T47D (cell line): ENCODE measurements around the gene ASTN2.

Experiments used
- DNase-seq, 2 experiments: peaks; one replicate each; pipeline versions ENCODE4 v3.0.0 to v3.0.0-alpha.2; 2011 to 2012; ENCODE audit warnings: low read depth in 1 of 2, low spot score in 1 of 2
- JUND ChIP-seq: IDR thresholded peaks from 2 replicates; pipeline ENCODE4 v1.6.1; 2012; ENCODE audit warnings: low read depth
- in situ Hi-C: cut with HindIII; loops from 2 replicates; pipeline ENCODE4 v1.10.0; 2016; ENCODE audit warnings: low sequenced_read_pairs, low pct_unique_long_range_greater_than_20kb

ASTN2 gene

GRCh38 chr9:116393198-116393597 is 1021.7 kb downstream of the ASTN2 start:
- no peak for TF ChIP-seq JUND
- DNase-seq, result no peak
- in situ Hi-C loops, result no loop called here

- DNase-seq, result peak in 1 of 2 experiments; percentile 36
- in situ Hi-C loops, result no loop called here
- TF ChIP-seq JUND, result no peak
Measured at GRCh38 chr9:116391306-116391900, 1023.5 kb downstream of the ASTN2 start.

- TF ChIP-seq JUND, result no peak
- in situ Hi-C loops, result no loop called here
- DNase-seq, result no peak
Measured at GRCh38 chr9:116390303-116391228, 1024.3 kb downstream of the ASTN2 start.

- in situ Hi-C loops, result no loop called here
- no peak for TF ChIP-seq JUND
- DNase-seq, result no peak
Measured at GRCh38 chr9:116389541-116390302, 1025.1 kb downstream of the ASTN2 start.

GRCh38 chr9:116387934-116388698 is 1026.7 kb downstream of the ASTN2 start:
- DNase-seq, result no peak
- in situ Hi-C loops, result no loop called here
- no peak for TF ChIP-seq JUND

- no peak for DNase-seq
- in situ Hi-C loops, result no loop called here
- TF ChIP-seq JUND, result no peak
Measured at GRCh38 chr9:116383936-116384335, 1030.9 kb downstream of the ASTN2 start.

- in situ Hi-C loops, result no loop called here
- DNase-seq, result no peak
- no peak for TF ChIP-seq JUND
Measured at GRCh38 chr9:116383133-116383532, 1031.7 kb downstream of the ASTN2 start.

GRCh38 chr9:116382053-116382452 is 1032.8 kb downstream of the ASTN2 start:
- DNase-seq, result no peak
- TF ChIP-seq JUND, result no peak
- in situ Hi-C loops, result no loop called here

- in situ Hi-C loops, result no loop called here
- no peak for DNase-seq
- TF ChIP-seq JUND, result no peak
Measured at GRCh38 chr9:116381350-116381749, 1033.5 kb downstream of the ASTN2 start.

- TF ChIP-seq JUND, result no peak
- in situ Hi-C loops, result no loop called here
Measured at GRCh38 chr9:116380496-116380995, 1034.3 kb downstream of the ASTN2 start.

GRCh38 chr9:116379821-116380220 is 1035.0 kb downstream of the ASTN2 start:
- no peak for TF ChIP-seq JUND

More at GRCh38 chr9:116380496-116380995, 1034.3 kb downstream of the ASTN2 start:
- no peak for DNase-seq

GRCh38 chr9:116378873-116379272 is 1036.0 kb downstream of the ASTN2 start:
- in situ Hi-C loops, result no loop called here
- TF ChIP-seq JUND, result no peak

More at GRCh38 chr9:116379821-116380220, 1035.0 kb downstream of the ASTN2 start:
- DNase-seq, result no peak
- in situ Hi-C loops, result no loop called here

More at GRCh38 chr9:116378873-116379272, 1036.0 kb downstream of the ASTN2 start:
- DNase-seq, result no peak
